Ishikawa (cell line): ENCODE results near the gene PCID2.

Experiments
- CEBPB ChIP-seq: IDR thresholded peaks from 2 replicates; pipeline ENCODE4 v1.6.1; 2012
- EGR1 ChIP-seq: IDR thresholded peaks from 2 replicates; pipeline ENCODE4 v1.6.1; 2012
- EP300 ChIP-seq: IDR thresholded peaks from 2 replicates; pipeline ENCODE4 v1.6.1; 2012; ENCODE audit warnings: borderline replicate concordance
- FOXM1 ChIP-seq: IDR thresholded peaks from 2 replicates; pipeline ENCODE4 v1.6.1; 2012; ENCODE audit warnings: low read depth, borderline replicate concordance
- MAX ChIP-seq: IDR thresholded peaks from 2 replicates; pipeline ENCODE4 v1.6.1; 2012
- NFIC ChIP-seq: IDR thresholded peaks from 2 replicates; pipeline ENCODE4 v1.6.1; 2012
- RAD21 ChIP-seq: IDR thresholded peaks from 2 replicates; pipeline ENCODE4 v1.6.1; 2012; ENCODE audit warnings: low read depth
- REST ChIP-seq: IDR thresholded peaks from 2 replicates; pipeline ENCODE4 v1.6.1; 2012; ENCODE audit warnings: low read depth, mild to moderate bottlenecking
- TAF1 ChIP-seq: IDR thresholded peaks from 2 replicates; pipeline ENCODE4 v1.6.1; 2012; ENCODE audit warnings: low read depth, mild to moderate bottlenecking
- TCF12 ChIP-seq: IDR thresholded peaks from 2 replicates; pipeline ENCODE4 v1.6.1; 2012; ENCODE audit warnings: low read depth
- TEAD4 ChIP-seq: IDR thresholded peaks from 2 replicates; pipeline ENCODE4 v1.6.1; 2012
- USF1 ChIP-seq: IDR thresholded peaks from 2 replicates; pipeline ENCODE4 v1.6.1; 2012
- YY1 ChIP-seq: IDR thresholded peaks from 2 replicates; pipeline ENCODE4 v1.6.1; 2012; ENCODE audit warnings: low read depth
- ZBTB7A ChIP-seq: IDR thresholded peaks from 2 replicates; pipeline ENCODE4 v1.6.1; 2012; ENCODE audit warnings: low read depth

GRCh38 chr13:113145496-113145895, 63.0 kb downstream of the PCID2 start:
- TF ChIP-seq TEAD4 (no peak), USF1 (no peak), EP300 (no peak), YY1 (no peak), MAX (no peak), FOXM1 (no peak), REST (no peak), RAD21 (no peak), TAF1 (no peak), CEBPB (no peak), TCF12 (no peak), NFIC (no peak), ZBTB7A (no peak), EGR1 (no peak)
